GM23338 (cell line): ENCODE measurements around the gene ZMYND8. TPM values are rescaled to one million over a fixed set of nuclear protein-coding genes. Genes with fewer than 3 reads are reported as not detected.
A peak's percentile ranks its signal among the peaks of the same experiment; 100 is the strongest.

Experiments
- ATAC-seq: fragments of 200-7000 bp; cut with Tn5 transposase; 3 replicates; pipeline ENCODE4 v1.9.1; 2020
- DNase-seq: peaks from one replicate; pipeline ENCODE4 v3.0.0-alpha.2; 2015; ENCODE audit warnings: low spot score
- H2AFZ ChIP-seq: fragments of 200-600 bp; sonication (generic); 2 replicates; pipeline ENCODE4 v1.8.0; 2016; ENCODE audit warnings: antibody characterized with exemption, mild to moderate bottlenecking, moderate library complexity
- H3F3A ChIP-seq: fragments of 200-600 bp; sonication (generic); replicated peaks from 2 replicates; pipeline ENCODE4 v1.8.0; 2017; ENCODE audit warnings: antibody characterized with exemption, mixed run types, low read depth
- H3K27ac ChIP-seq: fragments of 200-600 bp; sonication (generic); 2 replicates; pipeline ENCODE4 v1.6.1; 2016; ENCODE audit warnings: low read depth
- H3K27me3 ChIP-seq: fragments of 200-600 bp; sonication (generic); 2 replicates; pipeline ENCODE4 v1.8.0; 2016; ENCODE audit warnings: mild to moderate bottlenecking, mixed run types, moderate library complexity; ENCODE audit not compliant: insufficient read depth
- H3K36me3 ChIP-seq: fragments of 200-600 bp; sonication (generic); 2 replicates; pipeline ENCODE4 v1.8.0; 2016; ENCODE audit warnings: mild to moderate bottlenecking; ENCODE audit not compliant: insufficient read depth
- H3K4me1 ChIP-seq: fragments of 200-600 bp; sonication (generic); 2 replicates; pipeline ENCODE4 v1.8.0; 2016; ENCODE audit warnings: mild to moderate bottlenecking, moderate library complexity; ENCODE audit not compliant: insufficient read depth
- H3K4me2 ChIP-seq: fragments of 200-600 bp; sonication (generic); 2 replicates; pipeline ENCODE4 v1.7.1; 2017; ENCODE audit warnings: mixed run types
- H3K4me3 ChIP-seq: fragments of 200-600 bp; sonication (generic); 2 replicates; pipeline ENCODE4 v1.6.1; 2016; ENCODE audit warnings: mixed run types
- H3K79me2 ChIP-seq: fragments of 200-600 bp; sonication (generic); replicated peaks from 2 replicates; pipeline ENCODE4 v1.8.0; 2017; ENCODE audit warnings: mild to moderate bottlenecking; ENCODE audit not compliant: insufficient read depth
- H3K9me2 ChIP-seq: fragments of 200-600 bp; sonication (generic); 2 replicates; pipeline ENCODE4 v1.8.0; 2017; ENCODE audit not compliant: insufficient read depth
- H4K20me1 ChIP-seq: fragments of 200-600 bp; sonication (generic); replicated peaks from 2 replicates; pipeline ENCODE4 v1.8.0; 2017; ENCODE audit warnings: mild to moderate bottlenecking; ENCODE audit not compliant: insufficient read depth
- H3K27ac Mint-ChIP-seq: 2 replicates; pipeline ENCODE4 v1.8.0; 2020; ENCODE audit warnings: inconsistent platforms, mild to moderate bottlenecking, moderate library complexity, mixed read lengths
- H3K27me3 Mint-ChIP-seq: 3 replicates; pipeline ENCODE4 v1.8.0; 2022; ENCODE audit warnings: low read depth, mild to moderate bottlenecking, moderate library complexity, mixed read lengths, inconsistent platforms; ENCODE audit not compliant: insufficient read depth, poor library complexity
- H3K36me3 Mint-ChIP-seq: 3 replicates; pipeline ENCODE4 v1.8.0; 2021; ENCODE audit warnings: low read depth, mild to moderate bottlenecking, inconsistent platforms, moderate library complexity, mixed read lengths
- H3K4me1 Mint-ChIP-seq: 3 replicates; pipeline ENCODE4 v1.8.0; 2020; ENCODE audit warnings: mild to moderate bottlenecking, inconsistent platforms, mixed read lengths
- H3K4me3 Mint-ChIP-seq: 3 replicates; pipeline ENCODE4 v1.8.0; 2021; ENCODE audit warnings: moderate library complexity, mild to moderate bottlenecking, inconsistent platforms, mixed read lengths
- H3K9me3 Mint-ChIP-seq: 3 replicates; pipeline ENCODE4 v1.8.0; 2020; ENCODE audit warnings: moderate library complexity, mild to moderate bottlenecking, inconsistent platforms, mixed read lengths
- CREB1 ChIP-seq: fragments of 250-450 bp; sonication (Bioruptor Pico); IDR thresholded peaks from 2 replicates; pipeline ENCODE4 v1.5.0; 2020; ENCODE audit warnings: low read depth, mild to moderate bottlenecking, moderate library complexity
- CTCF ChIP-seq, 2 experiments: fragments of 200-600 bp in 1 of 2; sonication (generic) in 1 of 2; conservative IDR thresholded peaks; 2 replicates each; pipeline versions ENCODE4 v1.5.1 to v1.6.1; 2016 to 2017; ENCODE audit warnings: antibody characterized with exemption in 2 of 2, low read depth in 2 of 2, mild to moderate bottlenecking in 2 of 2, moderate library complexity in 1 of 2
- ETS1 ChIP-seq: IDR thresholded peaks from 2 replicates; pipeline ENCODE4 v1.6.1; 2016; ENCODE audit warnings: antibody characterized with exemption
- EZH2 ChIP-seq: fragments of 200-600 bp; sonication (generic); IDR thresholded peaks from one replicate; pipeline ENCODE4 v1.8.0; 2017; ENCODE audit warnings: antibody characterized with exemption, mild to moderate bottlenecking, low read depth; ENCODE audit not compliant: unreplicated experiment
- EZH2phosphoT487 ChIP-seq: fragments of 200-600 bp; sonication (generic); IDR thresholded peaks from one replicate; pipeline ENCODE4 v1.8.1; 2018; ENCODE audit warnings: antibody characterized with exemption; ENCODE audit not compliant: unreplicated experiment
- JUNB ChIP-seq: IDR thresholded peaks from one replicate; pipeline ENCODE4 v1.6.1; 2016; ENCODE audit warnings: antibody characterized with exemption; ENCODE audit not compliant: unreplicated experiment
- NANOG ChIP-seq: IDR thresholded peaks from 2 replicates; pipeline ENCODE4 v1.6.1; 2016; ENCODE audit warnings: antibody characterized with exemption, borderline replicate concordance
- POLR2AphosphoS5 ChIP-seq: IDR thresholded peaks from 2 replicates; pipeline ENCODE4 v1.6.1; 2016; ENCODE audit warnings: antibody characterized with exemption, low read depth
- REST ChIP-seq: IDR thresholded peaks from one replicate; pipeline ENCODE4 v1.6.1; 2018; ENCODE audit warnings: antibody characterized with exemption; ENCODE audit not compliant: unreplicated experiment
- STAT1 ChIP-seq: IDR thresholded peaks from one replicate; pipeline ENCODE4 v1.6.1; 2016; ENCODE audit warnings: antibody characterized with exemption; ENCODE audit not compliant: unreplicated experiment
- ZNF114 ChIP-seq: fragments of 250-450 bp; sonication (Bioruptor Pico); IDR thresholded peaks from 2 replicates; pipeline ENCODE4 v1.5.0; 2020; ENCODE audit warnings: mild to moderate bottlenecking, moderate library complexity
- ZNF331 ChIP-seq: fragments of 250-450 bp; sonication (Bioruptor Pico); IDR thresholded peaks from 2 replicates; pipeline ENCODE4 v1.5.0; 2020; ENCODE audit warnings: low read depth, mild to moderate bottlenecking, moderate library complexity
- ZNF462 ChIP-seq: fragments of 250-450 bp; sonication (Bioruptor Pico); IDR thresholded peaks from 2 replicates; pipeline ENCODE4 v1.5.0; 2020; ENCODE audit warnings: mild to moderate bottlenecking, moderate library complexity
- polyA plus RNA-seq: library from polyadenylated mRNA; unstranded; fragments of >200 nt; fragmentation: Nextera tagmentation; extraction: Ambion mirVana; gene quantifications from 2 replicates; pipeline ENCODE4 v1.2.1, GENCODE V29; 2016
- total RNA-seq: library from RNA; depleted of rRNA; stranded (reverse); fragments of >200 nt; shearing (Covaris generic); gene quantifications from 2 replicates; pipeline ENCODE4 v1.2.3, GENCODE V29; 2014

The ZMYND8 gene
- total and polyA plus RNA-seq, 2 experiments from 2014 or later = 70.9 to 128 TPM

GRCh38 chr20:47237715-47238114 lies 118.8 kb downstream of the ZMYND8 start:
- ATAC-seq (no peak), DNase-seq (no peak)
- no peaks in the 10 kb centered on the region for H3K9me3 Mint-ChIP-seq
- TF ChIP-seq ETS1 = no peak
- no peak for TF ChIP-seq ZNF114 (CRISPR knock-in tag)
- no peak for TF ChIP-seq CREB1 (CRISPR knock-in tag)
- no peak for TF ChIP-seq EZH2
- no peak for TF ChIP-seq CTCF (conservative IDR thresholded peaks at IDR 0.05; ENCODE audit: low read depth in 2 of 2)
- no peak for TF ChIP-seq REST
- TF ChIP-seq EZH2phosphoT487 = no peak
- TF ChIP-seq POLR2AphosphoS5 = no peak
- no peak for TF ChIP-seq ZNF462 (CRISPR knock-in tag)
- TF ChIP-seq JUNB = no peak
- no peak for TF ChIP-seq NANOG
- TF ChIP-seq ZNF331 (CRISPR knock-in tag) = no peak
- TF ChIP-seq STAT1 = no peak
- Histone ChIP-seq H3K27me3 (no peaks in the 10 kb centered on the region), H3K79me2 (peaks cover 56% of the 10 kb centered on the region), H4K20me1 (peaks cover 10% of the 10 kb centered on the region), H3K4me1 (no peaks in the 10 kb centered on the region; the same call in 1 of the 2 replicates), H2AFZ (no peak overlapping the region), H3K4me3 (no peak overlapping the region), H3K4me2 (no peak overlapping the region), H3F3A (peaks cover 24% of the 10 kb centered on the region; the same call in 1 of the 2 replicates), H3K27ac (peak overlapping the region; percentile 69), H3K36me3 (peaks cover 56% of the 10 kb centered on the region), H3K9me2 (no peaks in the 10 kb centered on the region)
- no peak overlapping the region for H3K4me3 Mint-ChIP-seq
- H3K27me3 Mint-ChIP-seq = peaks cover 16% of the 10 kb centered on the region
- H3K4me1 Mint-ChIP-seq = peaks cover 10% of the 10 kb centered on the region
- H3K36me3 Mint-ChIP-seq = peaks cover 86% of the 10 kb centered on the region
- H3K27ac Mint-ChIP-seq = no peak overlapping the region
